Measurements from ENCODE around the gene LTBP1. TPM values are rescaled to one million over a fixed set of nuclear protein-coding genes. Genes with fewer than 3 reads are reported as not detected.

Gene LTBP1
- total RNA-seq, 1 experiment from 2014 or later = 119 TPM

- H3K27ac Mint-ChIP-seq (ENCODE audit: low read depth, unreplicated experiment) = peak overlapping the region; percentile 61
- CTCF ChIA-PET = interaction anchor here (0.6 to 0.8 kb wide), 2 partner anchors 12 to 119 kb away, joined by 4 read pairs; no protein-coding TSS in a partner anchor
- no TSS peak for BruUV-seq (replicated peaks)
Observed at GRCh38 chr2:33144243-33144642, 197.5 kb downstream of the LTBP1 start.

GRCh38 chr2:33145459-33145858 lies 198.7 kb downstream of the LTBP1 start:
- no peak for TF ChIP-seq CTCF (IDR thresholded peaks at IDR 0.05; ENCODE audit: unreplicated experiment)
- Mint-ChIP-seq H3K36me3 (ENCODE audit: insufficient read depth, unreplicated experiment) (peaks cover 56% of the 10 kb centered on the region), H3K4me3 (ENCODE audit: unreplicated experiment) (no peak overlapping the region), H3K9me3 (ENCODE audit: unreplicated experiment) (no peaks in the 10 kb centered on the region), H3K27me3 (ENCODE audit: insufficient read depth, unreplicated experiment) (no peaks in the 10 kb centered on the region), H3K27ac (ENCODE audit: low read depth, unreplicated experiment) (no peak overlapping the region), H3K4me1 (ENCODE audit: insufficient read depth, unreplicated experiment) (peaks cover 28% of the 10 kb centered on the region)
- ChIA-PET POLR2A (interaction anchor here (4.6 kb wide), 1 partner anchor 10 kb away, joined by 28 read pairs; no protein-coding TSS in a partner anchor), CTCF (interaction anchor here (0.6 kb wide), 1 partner anchor 47 kb away, joined by 4 read pairs; no protein-coding TSS in a partner anchor)
- DNase-seq (ENCODE audit: unreplicated experiment) = no peak
- intact Hi-C loops (cut with micrococcal nuclease) = no loop called here
- no TSS peak for BruUV-seq (replicated peaks)

More at GRCh38 chr2:33144243-33144642, 197.5 kb downstream of the LTBP1 start:
- POLR2A ChIA-PET = interaction anchor here (1.2 to 4.6 kb wide), 2 partner anchors 9 kb away, joined by 4 to 28 read pairs; no protein-coding TSS in a partner anchor
- intact Hi-C loops (cut with micrococcal nuclease) = no loop called here
- Mint-ChIP-seq H3K4me3 (ENCODE audit: unreplicated experiment) (no peak overlapping the region), H3K36me3 (ENCODE audit: insufficient read depth, unreplicated experiment) (peaks cover 50% of the 10 kb centered on the region), H3K27me3 (ENCODE audit: insufficient read depth, unreplicated experiment) (no peaks in the 10 kb centered on the region), H3K4me1 (ENCODE audit: insufficient read depth, unreplicated experiment) (peaks cover 30% of the 10 kb centered on the region), H3K9me3 (ENCODE audit: unreplicated experiment) (no peaks in the 10 kb centered on the region)
- DNase-seq (ENCODE audit: unreplicated experiment) = no peak
- TF ChIP-seq CTCF (IDR thresholded peaks at IDR 0.05; ENCODE audit: unreplicated experiment) = no peak

- TF ChIP-seq CTCF (IDR thresholded peaks at IDR 0.05; ENCODE audit: unreplicated experiment) = no peak
- Mint-ChIP-seq H3K4me1 (ENCODE audit: insufficient read depth, unreplicated experiment) (peaks cover 28% of the 10 kb centered on the region), H3K36me3 (ENCODE audit: insufficient read depth, unreplicated experiment) (peaks cover 51% of the 10 kb centered on the region), H3K27me3 (ENCODE audit: insufficient read depth, unreplicated experiment) (no peaks in the 10 kb centered on the region), H3K9me3 (ENCODE audit: unreplicated experiment) (no peaks in the 10 kb centered on the region), H3K4me3 (ENCODE audit: unreplicated experiment) (no peak overlapping the region), H3K27ac (ENCODE audit: low read depth, unreplicated experiment) (peak overlapping the region; percentile 38)
- no TSS peak for BruUV-seq (replicated peaks)
- intact Hi-C loops (cut with micrococcal nuclease) = no loop called here
- DNase-seq (ENCODE audit: unreplicated experiment) = no peak
- ChIA-PET CTCF (no interaction called here), POLR2A (interaction anchor here (4.6 kb wide), 1 partner anchor 11 kb away, joined by 28 read pairs; no protein-coding TSS in a partner anchor)
Observed at GRCh38 chr2:33146102-33146501, 199.3 kb downstream of the LTBP1 start.

- BruUV-seq (replicated peaks) = no TSS peak
- H3K4me3 Mint-ChIP-seq (ENCODE audit: unreplicated experiment) = peak overlapping the region; percentile 28
Observed at GRCh38 chr2:33153008-33153407, 206.3 kb downstream of the LTBP1 start.

More at GRCh38 chr2:33153008-33153407, 206.3 kb downstream of the LTBP1 start:
- ChIA-PET POLR2A (interaction anchor here (0.8 to 6.6 kb wide), 11 partner anchors 9 to 85 kb away, joined by 3 to 62 read pairs (median 5); no protein-coding TSS in a partner anchor), CTCF (interaction anchor here (0.5 to 1.2 kb wide), 5 partner anchors 18 to 374 kb away, joined by 3 to 5 read pairs (median 4); no protein-coding TSS in a partner anchor)
- Mint-ChIP-seq H3K36me3 (ENCODE audit: insufficient read depth, unreplicated experiment) (peaks cover 23% of the 10 kb centered on the region), H3K9me3 (ENCODE audit: unreplicated experiment) (no peaks in the 10 kb centered on the region), H3K27ac (ENCODE audit: low read depth, unreplicated experiment) (peak overlapping the region; percentile 83), H3K4me1 (ENCODE audit: insufficient read depth, unreplicated experiment) (peaks cover 44% of the 10 kb centered on the region), H3K27me3 (ENCODE audit: insufficient read depth, unreplicated experiment) (no peaks in the 10 kb centered on the region)
- peak; percentile 81 for DNase-seq (ENCODE audit: unreplicated experiment)
- intact Hi-C loops (cut with micrococcal nuclease) = loop anchor here (2.0 kb wide), 1 partner anchor 18 kb away; no protein-coding TSS in a partner anchor
- no peak for TF ChIP-seq CTCF (IDR thresholded peaks at IDR 0.05; ENCODE audit: unreplicated experiment)

Data from MCF 10A (cell line).